GM21737 (cell line): Measurements from ENCODE around the gene CEP41.

Experiments
- ATAC-seq: cut with Tn5 transposase; IDR thresholded peaks from one replicate; pipeline ENCODE4 v1.9.1; 2021; ENCODE audit warnings: mild to moderate bottlenecking, moderate library complexity; ENCODE audit not compliant: unreplicated experiment

The CEP41 gene

GRCh38 chr7:130356121-130356875, 84.5 kb downstream of the CEP41 start:
- ATAC-seq, result no peak

DNA sequence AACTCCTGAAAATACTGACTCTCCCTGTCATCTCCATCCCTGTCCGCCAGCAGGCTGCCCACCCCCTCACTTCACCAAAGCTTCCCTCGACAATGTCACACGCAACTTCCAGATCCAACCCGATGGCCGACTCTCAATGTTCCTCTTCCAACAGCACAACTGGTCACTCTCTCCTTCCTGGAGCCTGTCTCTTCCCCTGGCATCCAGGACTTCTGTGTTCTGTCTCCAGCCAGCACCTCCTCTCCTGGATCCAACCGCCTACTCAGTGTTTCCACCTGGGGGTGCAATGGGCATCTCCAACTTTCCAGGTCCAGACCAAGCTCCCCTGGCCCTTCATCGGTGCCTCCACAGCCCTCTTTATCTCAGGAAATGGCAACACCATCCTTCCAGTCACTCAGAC, 87.6 kb downstream of the CEP41 start:
- ATAC-seq, result no peak

- no peak for ATAC-seq
Observed at GRCh38 chr7:130352194-130353074, 88.4 kb downstream of the CEP41 start.

DNA sequence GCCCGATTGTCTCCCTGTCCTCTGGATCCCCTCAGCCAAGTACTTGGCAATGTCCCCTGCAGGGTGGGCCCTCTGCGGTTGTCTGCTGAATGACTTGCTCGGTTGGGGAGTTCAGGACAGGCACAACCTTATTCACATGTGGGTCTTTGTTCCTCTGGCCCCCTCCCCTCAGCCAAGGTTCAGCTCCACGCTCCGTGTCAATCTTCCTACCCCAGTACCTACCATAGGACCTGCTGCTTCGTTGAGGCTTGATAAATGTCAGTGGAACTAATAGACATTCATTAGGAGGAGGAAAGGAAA, 89.1 kb downstream of the CEP41 start:
- no peak for ATAC-seq

DNA sequence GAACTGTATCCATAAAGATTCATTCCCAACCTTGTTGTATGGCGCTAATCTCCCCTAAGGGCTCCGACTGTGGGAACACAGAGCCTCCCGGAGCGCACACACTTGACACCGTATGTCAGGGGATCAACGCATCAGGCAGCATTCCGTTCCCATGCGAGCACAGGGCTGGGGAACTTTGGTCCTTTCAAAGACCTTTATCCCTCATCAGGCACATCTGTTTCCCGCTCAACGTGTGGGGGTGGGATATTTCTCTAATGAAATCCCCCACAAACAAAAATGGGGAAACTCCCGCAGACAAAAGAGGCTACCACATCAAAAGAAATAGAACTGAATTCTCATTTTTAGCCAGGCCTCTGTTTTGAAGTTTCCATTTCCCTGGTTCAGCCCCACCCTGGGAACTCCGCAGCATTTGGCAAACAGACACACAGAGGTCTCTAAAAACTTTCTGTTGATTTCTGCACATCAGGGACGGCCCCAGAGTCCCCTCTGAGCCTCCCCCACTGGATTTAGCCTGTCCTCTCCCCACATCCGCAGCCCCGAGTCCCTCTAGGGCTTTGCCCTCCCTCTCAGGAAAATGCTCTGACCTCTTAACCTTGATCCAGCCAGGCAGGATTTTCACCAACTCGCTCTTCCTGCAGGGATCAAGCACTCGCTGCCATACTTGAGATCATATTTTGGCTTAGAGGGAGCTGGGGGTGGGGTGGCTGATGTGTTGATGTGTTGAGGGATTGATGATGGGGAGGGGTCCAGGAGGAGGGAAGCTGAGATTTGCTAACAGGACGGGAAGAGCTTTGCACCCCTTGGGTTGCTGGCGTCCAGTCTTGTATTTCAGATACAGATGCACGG, 89.6 kb downstream of the CEP41 start:
- no peak for ATAC-seq

DNA sequence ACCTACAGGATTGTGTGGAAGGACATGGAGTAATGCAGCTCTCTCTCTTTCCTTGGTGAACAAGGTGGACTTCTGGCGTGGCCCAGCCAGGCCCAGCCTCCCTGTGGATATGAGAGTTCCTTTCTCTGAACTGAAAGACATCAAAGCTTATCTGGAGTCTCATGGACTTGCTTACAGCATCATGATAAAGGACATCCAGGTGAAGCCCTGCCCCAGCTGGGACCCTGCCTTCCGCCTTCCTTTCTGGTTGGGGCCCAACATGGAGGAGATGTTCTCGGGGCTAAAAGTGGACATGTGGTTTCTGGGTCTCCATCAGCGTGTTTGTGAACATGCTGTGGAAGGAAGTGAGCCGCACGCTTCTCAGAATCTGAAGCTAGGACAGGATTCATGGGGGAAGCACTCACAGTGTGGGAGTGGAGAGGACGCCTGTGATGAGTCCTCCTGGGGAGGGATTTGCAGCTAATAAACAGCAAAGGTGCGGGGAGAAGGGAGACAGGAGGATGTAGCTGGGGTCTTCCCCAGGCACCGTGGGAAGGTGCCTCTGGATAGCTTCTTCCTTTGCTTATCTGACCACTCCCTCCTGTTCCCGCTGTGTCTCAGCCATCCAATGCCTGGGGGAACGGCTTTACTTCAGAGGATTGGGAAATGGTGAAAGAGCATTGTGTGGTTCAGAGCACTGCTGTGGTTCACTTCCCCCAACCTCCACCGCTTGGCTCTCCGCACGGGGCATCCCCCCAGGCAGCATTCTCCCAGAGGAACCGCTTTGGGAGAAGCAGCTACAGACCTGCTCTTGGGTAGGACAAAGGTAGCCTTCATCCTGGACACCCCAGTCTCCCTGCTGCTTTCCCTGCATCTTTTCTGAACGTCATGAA, 90.7 kb downstream of the CEP41 start:
- no peak for ATAC-seq

DNA sequence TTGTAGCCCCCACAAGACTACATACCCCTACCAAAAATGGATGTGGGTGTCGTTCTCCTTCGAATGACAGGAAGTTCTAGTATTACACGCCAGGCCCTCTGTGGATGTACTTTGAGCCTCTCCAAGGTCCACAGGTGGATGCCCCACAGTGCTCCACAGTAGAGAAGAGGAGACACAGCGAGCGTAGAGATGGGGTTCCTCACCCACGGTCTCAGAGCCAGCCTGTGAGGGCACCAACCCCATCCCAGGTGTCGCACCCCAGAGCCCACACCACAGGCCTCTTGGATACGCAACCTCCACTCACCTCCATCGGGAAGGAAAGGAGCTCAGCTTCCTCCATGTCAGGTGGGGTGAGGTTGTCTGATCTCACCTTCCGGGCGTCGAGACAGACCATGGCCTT, 93.9 kb downstream of the CEP41 start:
- ATAC-seq, result no peak

DNA sequence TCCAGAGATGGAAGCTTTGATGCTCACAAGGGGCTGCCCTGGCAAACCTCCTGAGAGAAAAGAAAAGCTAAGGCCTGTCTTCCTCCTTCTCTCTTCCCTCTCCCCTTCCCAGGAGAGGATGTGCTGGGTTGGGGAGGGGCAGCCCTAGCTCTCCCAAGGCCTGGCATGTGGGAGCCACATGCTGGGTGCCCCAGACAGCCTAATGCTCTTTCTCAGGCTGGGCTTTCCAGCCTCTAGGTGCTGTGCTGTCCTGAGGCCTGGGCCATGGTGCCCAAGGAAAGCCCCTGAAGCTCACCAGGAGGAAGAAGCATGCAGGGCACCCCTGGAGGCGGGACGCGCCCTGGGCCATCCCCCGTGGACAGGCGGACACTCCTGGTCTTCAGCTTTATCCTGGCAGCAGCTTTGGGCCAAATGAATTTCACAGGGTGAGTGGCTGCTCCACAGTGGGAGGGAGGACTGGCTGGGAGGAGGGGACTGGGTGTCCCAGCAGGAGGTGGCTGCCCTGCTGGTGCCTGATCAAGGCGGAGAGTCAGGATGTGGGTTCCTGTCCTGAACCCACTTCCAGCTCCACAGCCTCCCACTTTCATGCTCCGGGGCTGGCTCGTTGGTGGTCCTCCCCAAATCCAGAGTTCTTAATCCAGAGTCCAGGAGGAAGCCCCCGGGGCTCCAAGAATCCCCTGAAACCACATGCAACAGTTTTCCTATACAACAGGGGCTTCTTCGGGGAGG, 94.5 kb downstream of the CEP41 start:
- ATAC-seq, result no peak

GRCh38 chr7:130345725-130346124, 95.1 kb downstream of the CEP41 start:
- ATAC-seq, result no peak

DNA sequence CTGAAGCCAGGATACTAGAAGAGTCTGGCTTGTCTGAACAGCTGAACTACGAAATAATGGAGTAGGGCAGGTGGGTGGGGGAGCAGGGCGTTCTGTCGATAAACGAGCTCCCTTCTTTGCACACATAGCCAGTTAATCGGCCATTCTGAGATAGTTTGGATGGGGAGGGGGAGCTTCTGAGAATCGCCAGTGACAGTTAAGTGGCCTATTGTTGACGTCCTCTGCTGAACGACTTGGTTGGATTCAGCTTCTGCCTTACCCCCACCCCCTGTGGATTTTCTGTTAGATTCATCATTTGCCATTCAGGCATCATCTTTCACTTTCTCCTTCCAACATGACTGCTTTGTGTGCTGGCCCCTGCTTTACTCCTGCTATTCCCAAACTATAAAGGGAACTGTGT, 95.7 kb downstream of the CEP41 start:
- no peak for ATAC-seq

DNA sequence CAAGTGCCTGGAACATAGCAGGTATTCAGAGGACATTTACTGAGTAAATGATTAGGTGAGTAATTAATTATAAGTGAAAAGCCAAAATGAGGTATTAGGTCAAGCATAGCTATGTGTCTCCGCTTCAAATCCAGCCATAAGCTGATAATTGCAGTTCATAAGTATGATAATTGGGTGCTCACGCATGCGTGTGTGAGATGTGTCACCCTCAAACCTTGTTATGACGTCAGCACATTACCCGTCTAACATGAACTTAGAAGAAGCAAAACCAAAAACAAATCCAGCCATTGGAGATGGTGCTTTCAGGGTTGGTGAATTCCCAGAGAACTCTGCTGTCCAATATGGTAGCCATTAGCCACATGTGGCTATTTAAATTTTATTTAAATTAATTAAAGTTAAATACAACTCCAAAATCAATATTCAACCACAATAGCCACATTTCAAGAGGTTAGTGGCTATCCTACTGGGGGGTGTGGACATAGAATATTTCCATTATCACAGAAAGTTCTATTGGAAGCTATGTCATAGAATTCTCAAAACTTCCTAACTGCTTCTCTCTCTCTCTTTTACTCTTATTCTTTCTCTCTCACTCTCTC, 96.4 kb downstream of the CEP41 start, which contains the start of gene CPA5:
Gene CPA5 (plus strand): TSS at position 546 of the 596 bp plus-strand sequence. CDS start 1,670 bp downstream, outside the sequence.
- ATAC-seq, result no peak
